NCI-H2029 (cell line): ENCODE results near the gene PI4K2B.
A peak's percentile ranks its signal among the peaks of the same experiment; 100 is the strongest.
"Not testable (repeated sequence)": the region's sequence is repeated elsewhere in the genome, so short reads cannot be mapped to it uniquely, and the experiment has no call there.

Experiments
- DNase-seq: peaks from one replicate; lab custom pipeline; 2025; lab: John Stamatoyannopoulos, UW

Gene PI4K2B

DNA sequence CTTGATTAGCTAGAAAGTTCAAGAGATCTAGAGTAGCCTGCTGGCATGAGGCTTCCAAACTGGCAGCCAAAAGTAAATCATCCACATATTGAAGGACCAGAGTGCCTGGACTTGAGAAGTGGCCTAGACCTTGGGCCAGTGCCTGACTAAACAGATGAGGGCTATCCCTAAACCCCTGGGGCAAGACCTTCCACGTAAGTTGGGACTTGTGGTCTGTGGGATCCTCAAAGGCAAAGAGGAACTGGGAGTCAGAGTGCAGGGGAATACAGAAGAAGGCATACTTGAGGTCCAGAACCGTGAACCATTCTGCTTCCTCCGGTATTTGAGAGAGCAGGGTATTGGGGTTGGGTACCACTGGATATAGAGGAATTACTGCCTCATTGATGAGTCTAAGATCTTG, 8.4 kb downstream of the PI4K2B start:
- not testable (repeated sequence) for DNase-seq

DNA sequence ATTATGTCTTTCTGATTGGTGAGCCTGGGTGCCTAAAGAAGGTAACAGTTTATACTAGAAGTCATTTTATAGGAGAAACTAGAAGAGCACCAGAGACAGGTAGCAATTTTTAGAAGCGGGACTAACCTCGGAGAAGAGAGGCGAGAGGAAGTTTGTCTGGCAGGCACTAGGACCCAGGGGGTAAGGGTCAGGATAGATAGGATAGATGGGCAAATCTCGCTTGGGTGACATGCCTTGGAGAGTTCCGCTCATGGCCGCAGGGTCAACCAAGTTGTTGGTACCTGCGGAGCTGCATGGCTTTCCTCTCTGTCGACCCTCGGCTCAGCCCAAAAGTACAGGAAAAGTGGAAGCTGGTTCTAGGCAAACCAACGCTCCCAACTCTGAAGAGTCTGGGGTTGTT, 11.3 kb downstream of the PI4K2B start:
- no peak for DNase-seq

DNA sequence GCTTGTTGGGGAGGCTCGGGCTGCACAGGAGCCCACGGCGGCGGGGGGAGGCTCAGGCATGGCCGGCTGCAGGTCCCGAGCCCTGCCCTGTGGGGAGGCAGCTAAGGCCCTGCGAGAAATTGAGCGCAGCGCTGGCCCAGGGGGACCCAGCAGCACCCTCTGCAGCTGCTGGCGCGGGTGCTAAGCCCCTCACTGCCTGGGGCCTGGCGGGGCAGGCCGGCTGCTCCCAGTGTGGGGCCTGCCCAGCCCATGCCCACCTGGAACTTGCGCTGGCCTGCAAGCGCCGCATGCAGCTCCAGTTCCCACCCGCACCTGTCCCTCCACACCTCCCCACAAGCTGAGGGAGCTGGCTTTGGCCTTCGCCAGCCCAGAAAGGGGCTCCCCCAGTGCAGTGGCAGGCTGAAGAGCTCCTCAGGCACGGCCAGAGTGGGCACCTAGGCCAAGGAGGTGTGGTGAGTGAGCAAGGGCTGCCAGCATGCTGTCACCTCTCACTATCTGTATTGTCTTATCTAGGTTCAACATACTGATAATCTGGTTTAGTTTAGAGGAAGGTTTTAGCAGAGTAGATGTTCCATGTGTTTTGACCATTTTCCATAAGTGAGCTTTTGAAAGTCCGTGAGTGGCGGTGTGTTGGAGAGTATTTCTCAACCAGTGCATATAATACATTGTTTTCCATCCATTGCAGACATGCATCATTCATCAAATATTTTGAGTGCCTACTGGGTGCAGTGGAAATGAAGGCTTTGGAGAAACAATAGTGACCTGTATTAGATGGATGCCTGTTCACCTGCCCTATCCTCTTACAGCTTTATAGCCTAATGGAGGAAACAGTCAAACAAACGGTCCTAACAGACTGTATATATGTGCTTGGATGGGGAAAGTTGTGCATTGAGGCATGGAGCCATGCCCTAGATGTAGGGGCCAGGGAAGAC, 13.1 kb downstream of the PI4K2B start:
- no peak for DNase-seq

DNA sequence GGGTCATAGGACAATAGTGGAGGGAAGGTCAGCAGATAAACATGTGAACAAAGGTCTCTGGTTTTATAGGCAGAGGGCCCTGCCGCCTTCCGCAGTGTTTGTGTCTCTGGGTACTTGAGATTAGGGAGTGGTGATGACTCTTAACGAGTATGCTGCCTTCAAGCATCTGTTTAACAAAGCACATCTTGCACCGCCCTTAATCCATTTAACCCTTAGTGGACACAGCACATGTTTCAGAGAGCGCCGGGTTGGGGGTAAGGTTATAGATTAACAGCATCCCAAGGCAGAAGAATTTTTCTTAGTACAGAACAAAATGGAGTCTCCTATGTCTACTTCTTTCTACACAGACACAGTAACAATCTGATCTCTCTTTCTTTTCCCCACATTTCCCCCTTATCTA, 15.0 kb downstream of the PI4K2B start:
- DNase-seq = peak; percentile 12

DNA sequence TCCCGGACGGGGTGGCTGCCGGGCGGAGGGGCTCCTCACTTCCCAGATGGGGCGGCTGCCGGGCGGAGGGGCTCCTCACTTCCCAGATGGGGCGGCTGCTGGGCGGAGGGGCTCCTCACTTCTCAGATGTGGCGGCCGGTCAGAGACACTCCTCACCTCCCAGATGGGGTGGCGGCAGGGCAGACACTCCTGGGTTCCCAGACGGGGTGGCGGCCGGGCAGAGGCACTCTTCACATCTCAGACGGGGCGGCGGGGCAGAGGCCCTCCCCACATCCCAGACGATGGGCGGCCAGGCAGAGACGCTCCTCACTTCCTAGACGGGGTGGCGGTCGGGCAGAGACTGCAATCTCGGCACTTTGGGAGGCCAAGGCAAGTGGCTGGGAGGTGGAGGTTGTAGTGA, 15.7 kb downstream of the PI4K2B start:
- not testable (repeated sequence) for DNase-seq

DNA sequence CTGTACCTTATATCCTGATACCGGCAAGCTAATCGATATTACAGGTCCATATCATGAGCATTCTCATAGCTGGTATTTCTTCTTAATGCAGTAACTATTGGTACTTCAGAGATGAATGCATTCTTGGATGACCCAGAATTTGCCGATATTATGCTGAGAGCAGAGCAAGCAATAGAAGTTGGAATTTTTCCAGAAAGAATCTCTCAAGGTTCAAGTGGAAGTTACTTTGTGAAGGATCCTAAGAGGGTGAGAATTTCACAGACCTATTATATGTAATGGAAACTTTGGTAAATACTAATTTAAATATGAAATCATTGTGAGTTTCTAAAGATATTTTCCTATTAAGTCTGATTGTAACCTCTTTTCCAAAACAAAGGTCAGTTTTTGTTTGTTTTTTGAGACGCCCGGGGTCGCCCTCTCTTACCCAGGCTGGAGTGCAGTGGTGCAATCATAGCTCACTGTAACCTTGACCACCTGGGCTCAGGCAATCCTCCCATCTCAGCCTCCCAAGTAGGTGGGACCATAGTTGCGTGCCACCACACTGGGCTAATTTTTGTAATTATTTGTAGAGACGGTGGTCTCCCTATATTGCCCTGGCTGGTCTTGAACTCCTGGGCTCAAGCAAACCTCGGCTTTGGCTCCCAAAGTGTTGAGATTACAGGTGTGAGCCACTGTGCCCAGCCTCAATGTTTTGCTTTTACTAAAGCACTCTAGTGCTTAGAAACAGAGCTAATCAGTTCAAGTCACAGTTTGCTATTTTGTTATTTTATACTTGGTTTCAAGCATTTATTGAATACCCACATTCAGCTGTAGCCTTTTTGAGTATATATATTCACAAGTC, 18.6 kb downstream of the PI4K2B start:
- no peak for DNase-seq

DNA sequence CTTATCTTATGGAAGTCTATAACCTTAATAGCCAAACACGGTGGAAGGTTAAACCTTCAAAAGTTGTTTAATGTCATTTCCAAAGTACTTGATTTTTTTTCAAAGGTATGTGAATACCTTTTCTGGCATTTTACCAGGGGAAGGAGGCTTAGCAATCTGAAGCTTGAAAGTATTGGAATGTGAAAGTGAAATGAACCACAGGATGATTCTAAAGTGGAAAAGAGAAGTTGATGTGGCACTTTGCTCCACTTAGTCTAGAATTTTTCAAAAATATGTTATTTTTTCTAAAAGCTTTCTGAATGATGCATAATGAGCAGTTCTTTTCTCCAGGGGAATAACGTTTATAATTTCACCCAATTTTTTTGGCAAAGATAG, 19.2 kb downstream of the PI4K2B start:
- no peak for DNase-seq

DNA sequence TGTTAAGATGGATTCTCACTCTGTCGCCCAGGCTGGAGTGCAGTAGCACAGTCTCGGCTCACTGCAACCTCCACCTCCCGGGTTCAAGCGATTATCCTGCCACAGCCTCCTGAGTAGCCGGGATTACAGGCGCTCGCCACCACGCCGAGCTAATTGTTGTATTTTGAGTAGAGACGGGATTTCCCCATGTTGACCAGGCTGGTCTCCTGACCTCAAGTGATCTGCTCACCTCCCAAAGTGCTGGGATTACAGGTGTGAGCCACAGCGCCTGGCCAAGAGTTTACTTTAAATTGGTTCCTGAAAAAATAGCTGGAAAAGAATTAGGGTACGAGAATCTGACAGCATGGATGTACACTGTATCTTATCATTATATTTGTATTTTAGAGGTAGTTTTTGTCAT, 20.0 kb downstream of the PI4K2B start:
- not testable (repeated sequence) for DNase-seq

DNA sequence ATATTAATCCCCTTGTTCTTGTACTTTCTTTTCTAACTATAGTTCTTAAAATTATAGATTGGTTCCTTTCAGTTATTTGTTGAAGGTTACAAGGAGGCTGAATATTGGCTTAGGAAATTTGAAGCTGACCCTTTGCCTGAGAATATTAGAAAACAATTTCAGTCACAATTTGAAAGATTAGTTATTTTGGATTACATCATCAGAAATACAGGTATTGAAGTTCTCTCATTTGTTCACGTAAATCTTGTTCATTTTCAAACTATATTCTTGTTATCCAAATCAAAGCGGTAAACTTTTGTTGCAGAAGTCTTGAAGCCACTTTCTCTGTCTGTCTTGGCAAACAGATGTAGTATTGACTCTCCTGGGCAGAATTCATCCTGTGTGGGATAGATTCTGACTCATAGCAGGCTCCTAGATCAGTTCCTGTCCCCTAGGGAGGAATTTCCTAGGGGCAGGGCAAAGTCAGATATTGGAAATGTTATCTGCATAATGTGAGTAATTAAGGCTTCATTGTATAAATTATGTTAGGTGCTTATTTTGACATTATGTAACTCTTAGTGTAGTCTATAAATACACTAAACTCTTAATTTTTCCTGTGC, 25.2 kb downstream of the PI4K2B start:
- DNase-seq = no peak

DNA sequence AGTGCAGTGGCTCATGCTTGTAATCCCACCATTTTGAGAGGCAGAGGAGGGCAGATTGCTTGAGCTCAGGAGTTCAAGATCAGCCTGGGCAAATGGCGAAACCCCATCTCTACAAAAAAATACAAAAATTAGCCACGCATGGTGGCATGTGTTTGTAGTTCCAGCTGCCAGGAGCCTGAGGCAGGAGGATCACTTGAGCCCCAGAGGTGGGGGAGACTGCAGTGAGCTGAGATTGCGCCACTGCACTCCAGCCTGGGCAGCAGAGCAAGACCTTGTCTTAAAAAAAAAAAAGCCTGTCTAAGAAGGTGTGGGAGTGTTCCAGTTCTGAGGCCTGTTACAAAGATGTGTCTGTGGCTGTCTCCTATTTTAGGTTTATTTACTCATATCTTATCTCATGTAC, 38.0 kb downstream of the PI4K2B start:
- no peak for DNase-seq

DNA sequence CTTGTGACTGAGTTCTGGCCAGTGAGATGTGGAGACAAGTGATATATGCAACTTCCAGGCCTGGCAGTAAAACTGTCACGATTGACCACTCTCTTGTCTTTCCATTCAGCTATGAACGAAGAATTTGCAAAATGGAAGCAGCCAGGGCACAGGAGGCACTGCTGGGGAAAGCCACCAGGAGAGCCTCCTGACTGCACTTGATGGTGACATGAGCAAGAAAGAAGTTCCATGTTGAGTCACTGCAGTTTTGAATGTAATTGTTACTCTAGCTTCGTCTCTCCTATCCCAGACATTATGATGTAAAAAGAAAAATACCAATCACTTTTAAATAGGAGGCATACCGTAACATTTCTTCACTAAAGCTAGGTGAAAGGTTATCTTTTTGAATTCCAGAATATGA, 46.4 kb downstream of the PI4K2B start:
- DNase-seq = no peak

DNA sequence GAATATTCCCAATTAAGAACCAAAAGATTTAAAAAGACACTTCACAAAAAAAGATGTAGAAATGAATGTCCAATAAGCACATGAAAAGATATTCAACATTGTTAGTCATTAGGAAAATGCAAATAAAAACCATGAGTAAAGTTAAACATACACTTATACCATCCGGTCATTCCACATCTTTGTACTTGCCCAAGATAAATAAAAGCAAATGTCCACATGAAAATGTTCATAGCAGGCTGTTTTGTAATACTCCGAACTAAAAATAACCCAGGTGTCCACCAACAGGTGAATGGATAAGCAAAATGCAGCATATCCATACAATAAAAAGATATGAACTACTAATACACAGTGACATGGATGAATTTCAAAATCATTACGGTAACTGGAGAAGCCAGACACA, 50.1 kb downstream of the PI4K2B start:
- no peak for DNase-seq

DNA sequence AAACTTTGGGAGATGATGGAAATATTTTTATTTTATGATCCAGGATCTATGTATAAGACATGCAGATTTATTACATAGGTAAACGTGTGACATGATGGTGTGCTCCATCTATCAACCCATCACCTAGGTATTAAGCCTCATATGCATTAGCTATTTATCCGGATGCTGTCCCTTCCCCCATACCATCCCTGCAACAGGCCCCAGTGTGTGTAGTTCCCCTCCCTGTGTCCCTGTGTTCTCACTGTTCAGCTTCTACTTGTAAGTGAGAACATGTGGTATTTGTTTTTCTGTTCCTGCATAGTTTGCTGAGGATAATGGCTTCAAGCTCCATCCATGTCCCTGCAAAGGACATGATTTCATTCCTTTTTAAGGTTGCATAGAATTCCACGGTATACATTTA, 50.6 kb downstream of the PI4K2B start:
- DNase-seq = no peak

DNA sequence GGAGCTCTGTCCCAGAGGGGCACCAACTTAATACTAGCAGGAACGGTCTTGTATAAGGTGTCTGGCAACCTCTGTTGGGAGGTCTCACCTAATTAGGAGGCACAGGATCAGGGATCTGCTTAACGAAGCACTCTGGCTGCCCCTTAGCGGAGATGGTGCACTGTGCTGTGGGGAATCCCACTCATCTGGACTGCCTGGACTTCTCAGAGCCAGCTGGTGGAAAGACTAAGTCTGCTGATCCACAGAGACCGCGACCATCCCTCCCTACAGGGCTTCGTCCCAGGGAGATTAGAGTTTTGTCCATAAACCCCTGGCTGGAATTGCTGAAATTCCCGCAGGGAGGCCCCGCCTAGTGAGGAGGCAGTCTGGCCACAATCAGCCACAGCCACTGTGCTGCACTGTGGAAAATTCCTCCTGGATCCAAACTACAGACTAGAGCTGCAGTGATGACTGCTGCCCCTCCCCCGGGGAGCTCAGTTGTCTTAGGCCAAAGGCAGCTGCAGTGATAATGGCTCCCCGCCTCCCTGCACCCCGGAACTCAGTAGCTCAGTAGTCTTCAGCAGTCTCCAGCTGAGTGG, 56.7 kb downstream of the PI4K2B start:
- DNase-seq = no peak

DNA sequence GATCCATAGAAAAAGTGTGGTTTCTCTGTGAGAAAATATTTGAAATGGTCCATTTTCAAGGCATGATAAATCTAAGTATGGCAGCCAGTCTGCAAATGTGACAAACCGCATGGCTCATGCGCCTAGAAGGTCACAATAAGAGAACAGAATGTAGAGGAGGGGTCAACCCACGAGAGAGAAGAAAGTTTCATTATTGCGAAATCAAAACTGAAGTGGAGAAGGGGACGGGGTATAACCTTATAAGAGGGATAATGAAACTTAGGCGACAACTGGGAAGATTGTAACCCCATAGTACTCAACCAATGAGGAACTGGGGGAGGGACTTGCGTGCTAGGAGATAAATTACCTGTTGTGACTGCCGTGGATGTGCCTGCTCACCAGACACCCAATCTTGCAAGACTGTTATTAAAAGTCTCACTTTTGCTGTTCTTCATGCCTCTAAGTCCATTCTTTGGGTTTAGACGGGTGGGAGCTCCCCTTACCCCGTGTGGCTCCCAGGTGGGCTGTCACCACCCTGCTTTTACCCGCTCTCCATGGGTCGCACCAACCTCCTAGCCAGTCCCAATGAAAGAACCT, 57.4 kb downstream of the PI4K2B start:
- no peak for DNase-seq

DNA sequence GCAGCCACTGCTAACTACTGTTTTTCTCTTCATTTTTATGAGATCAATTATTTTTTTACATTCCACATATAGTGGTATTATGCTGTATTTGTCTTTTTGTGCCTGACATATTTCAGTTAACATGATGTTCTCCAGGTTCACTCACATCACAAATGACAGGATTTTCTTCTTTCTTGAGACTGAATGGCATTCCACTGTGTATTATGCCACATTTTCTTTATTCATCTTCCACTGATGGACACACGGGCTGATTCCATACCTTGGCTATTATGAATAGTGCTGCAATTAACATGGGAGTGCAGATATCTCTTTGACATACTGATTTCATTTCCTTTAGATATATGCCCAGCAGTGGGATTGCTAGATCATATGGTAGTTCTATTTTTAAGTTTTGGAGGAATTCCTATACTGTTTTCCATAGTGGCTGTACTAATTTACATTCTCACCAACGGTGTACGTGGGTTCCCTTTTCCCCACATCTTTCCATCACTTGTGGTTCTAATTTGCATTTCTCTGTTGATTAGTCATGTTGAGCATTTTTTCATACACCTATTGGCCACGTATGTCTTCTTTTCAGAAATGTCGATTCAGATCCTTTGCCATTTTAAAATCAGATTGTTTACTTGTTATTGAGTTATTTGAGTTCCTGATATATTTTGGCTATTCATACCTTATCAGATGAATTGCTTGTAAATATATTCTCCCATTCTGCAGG, 63.9 kb downstream of the PI4K2B start:
- no peak for DNase-seq

DNA sequence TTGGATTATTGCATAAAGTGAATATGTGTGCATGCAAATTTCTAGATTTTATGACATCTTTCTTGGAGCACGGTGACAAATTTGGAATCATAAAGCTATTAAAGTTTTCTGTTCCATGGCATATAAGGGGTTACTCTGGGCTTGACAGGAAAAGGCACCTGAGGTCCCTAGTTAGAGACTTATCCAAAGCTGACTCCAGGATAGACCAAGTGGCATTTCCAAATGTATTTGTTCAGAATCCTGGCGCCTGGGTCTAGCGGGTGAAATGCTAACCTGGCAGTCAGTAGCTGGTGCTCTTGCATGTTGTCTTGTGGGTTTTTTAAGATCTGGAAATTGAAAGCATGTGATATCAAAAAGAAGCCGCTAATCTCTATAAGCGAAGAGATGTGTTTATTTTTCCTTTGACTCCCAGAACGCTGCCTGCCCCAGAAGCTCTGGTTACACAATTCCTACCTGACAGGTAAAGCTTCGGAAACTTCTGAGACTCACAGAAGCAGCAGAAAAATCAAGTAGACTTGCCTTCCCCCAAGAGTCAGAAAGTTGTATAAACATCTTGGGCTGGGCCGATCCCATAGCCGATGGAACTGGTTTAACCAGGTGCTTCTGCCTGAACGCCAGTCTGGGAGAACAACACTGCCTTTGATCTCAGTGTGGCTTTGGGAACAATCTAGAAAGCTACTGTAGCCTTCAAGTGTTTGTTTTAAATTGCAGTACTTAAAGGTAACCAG, 65.8 kb downstream of the PI4K2B start:
- peak; percentile 49 for DNase-seq

DNA sequence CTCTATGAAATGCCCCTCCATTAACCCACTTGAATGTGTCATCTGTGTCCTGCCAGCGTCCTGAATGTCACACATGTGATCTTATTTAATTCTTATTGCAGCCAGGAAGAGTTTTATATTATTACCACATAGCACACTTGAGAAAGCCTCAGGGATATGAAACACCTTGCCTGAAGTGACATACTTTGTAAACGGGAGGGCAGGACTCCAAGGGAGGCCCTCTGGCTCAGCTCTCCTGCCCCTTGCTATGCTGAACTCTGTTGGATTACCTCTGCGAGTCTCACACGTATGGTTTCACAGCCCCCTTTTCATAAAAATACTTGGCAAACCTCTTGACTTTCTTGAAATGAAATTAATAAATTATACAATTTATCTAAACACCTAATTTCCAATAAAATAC, 67.6 kb downstream of the PI4K2B start:
- no peak for DNase-seq

DNA sequence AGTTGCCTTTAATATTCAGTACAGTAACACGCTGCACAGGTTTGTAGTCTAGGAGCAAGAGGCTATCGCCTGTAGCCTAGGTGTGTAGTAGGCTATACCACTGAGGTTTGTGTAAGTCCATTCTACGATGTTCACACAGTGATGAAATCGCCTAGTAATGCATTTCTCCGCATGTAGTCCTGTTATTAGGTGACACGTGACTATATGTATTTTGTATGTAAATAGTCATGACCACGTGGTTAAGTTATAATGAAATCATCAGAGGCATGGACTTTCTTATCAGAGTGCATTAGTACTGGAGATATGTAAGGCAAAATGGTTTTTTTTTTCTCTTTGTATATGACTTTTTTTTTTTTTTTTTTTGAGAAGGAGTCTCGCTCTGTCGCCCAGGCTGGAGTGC, 68.8 kb downstream of the PI4K2B start:
- no peak for DNase-seq

DNA sequence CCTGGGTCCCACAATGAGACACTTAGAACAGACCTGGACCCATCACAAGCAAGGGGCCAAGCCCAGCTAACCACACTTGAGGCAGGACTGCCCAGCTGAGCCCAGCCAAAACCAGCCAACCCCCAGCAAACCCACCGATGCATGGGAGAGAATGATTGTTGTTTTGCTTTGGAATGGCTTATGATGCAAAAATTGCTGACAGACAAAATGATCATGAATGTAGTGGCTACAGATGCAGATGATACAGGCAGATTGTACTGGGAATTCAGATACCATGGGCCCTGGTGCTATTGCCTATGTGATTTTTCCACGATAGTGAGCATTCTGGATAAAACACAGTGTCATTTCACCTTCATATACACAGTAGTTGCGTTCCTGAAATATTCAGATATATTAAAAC, 69.7 kb downstream of the PI4K2B start:
- no peak for DNase-seq
